H9 (cell line): ENCODE results near the gene EDEM1. TPM values are rescaled to one million over a fixed set of nuclear protein-coding genes. Genes with fewer than 3 reads are reported as not detected.
A peak's percentile ranks its signal among the peaks of the same experiment; 100 is the strongest.

Experiments used
- DNase-seq: peaks from one replicate; pipeline ENCODE4 v3.0.0-alpha.2; 2017
- H2AFZ ChIP-seq: one replicate; pipeline ENCODE4 v1.6.1; 2013; ENCODE audit warnings: mild to moderate bottlenecking, low read length, control low read depth, moderate library complexity
- H2AK5ac ChIP-seq: 2 replicates; pipeline ENCODE4 v1.6.1; 2013; ENCODE audit warnings: low read length, control low read depth, mixed read lengths; ENCODE audit not compliant: insufficient read length
- H2BK120ac ChIP-seq: one replicate; pipeline ENCODE4 v1.6.1; 2013; ENCODE audit warnings: low read depth, mild to moderate bottlenecking, low read length, control low read depth, inconsistent platforms; ENCODE audit not compliant: poor library complexity, severe bottlenecking
- H2BK12ac ChIP-seq: 2 replicates; pipeline ENCODE4 v1.6.1; 2013; ENCODE audit warnings: low read length, control low read depth, mixed read lengths, low read depth; ENCODE audit not compliant: insufficient read length
- H2BK15ac ChIP-seq: 2 replicates; pipeline ENCODE4 v1.6.1; 2013; ENCODE audit warnings: low read depth, low read length, control low read depth
- H2BK20ac ChIP-seq: one replicate; pipeline ENCODE4 v1.6.1; 2013; ENCODE audit warnings: low read depth, mild to moderate bottlenecking, low read length, control low read depth, inconsistent platforms; ENCODE audit not compliant: poor library complexity, severe bottlenecking
- H2BK5ac ChIP-seq: 2 replicates; pipeline ENCODE4 v1.6.1; 2013; ENCODE audit warnings: low read length, control low read depth, mixed read lengths; ENCODE audit not compliant: insufficient read length
- H3K14ac ChIP-seq: 2 replicates; pipeline ENCODE4 v1.6.1; 2013; ENCODE audit warnings: low read length, control low read depth; ENCODE audit not compliant: insufficient read depth
- H3K18ac ChIP-seq: 2 replicates; pipeline ENCODE4 v1.6.1; 2013; ENCODE audit warnings: low read depth, mild to moderate bottlenecking, mixed read lengths, low read length, control low read depth; ENCODE audit not compliant: insufficient read length
- H3K23ac ChIP-seq: 2 replicates; pipeline ENCODE4 v1.6.1; 2013; ENCODE audit warnings: low read length, control low read depth, mixed read lengths, low read depth; ENCODE audit not compliant: insufficient read length
- H3K23me2 ChIP-seq: 2 replicates; pipeline ENCODE4 v1.6.1; 2013; ENCODE audit warnings: low read depth, mild to moderate bottlenecking, mixed read lengths, low read length, control low read depth; ENCODE audit not compliant: insufficient read length, poor library complexity, severe bottlenecking
- H3K27ac ChIP-seq: 2 replicates; pipeline ENCODE4 v1.5.1; 2013; ENCODE audit warnings: low read length, control low read depth, mixed read lengths, low read depth; ENCODE audit not compliant: insufficient read length
- H3K27me3 ChIP-seq: 2 replicates; pipeline ENCODE4 v1.6.1; 2013; ENCODE audit warnings: low read length, control low read depth, inconsistent platforms; ENCODE audit not compliant: insufficient read depth
- H3K4ac ChIP-seq: 2 replicates; pipeline ENCODE4 v1.6.1; 2013; ENCODE audit warnings: low read depth, mild to moderate bottlenecking, control low read depth, inconsistent platforms, low read length, moderate library complexity
- H3K4me1 ChIP-seq: 2 replicates; pipeline ENCODE4 v1.6.1; 2013; ENCODE audit warnings: low read length, control low read depth, inconsistent platforms; ENCODE audit not compliant: insufficient read depth
- H3K4me2 ChIP-seq: 2 replicates; pipeline ENCODE4 v1.6.1; 2013; ENCODE audit warnings: low read length, control low read depth, mixed read lengths; ENCODE audit not compliant: insufficient read length, insufficient read depth
- H3K56ac ChIP-seq: 2 replicates; pipeline ENCODE4 v1.6.1; 2013; ENCODE audit warnings: low read depth, mild to moderate bottlenecking, mixed read lengths, low read length, control low read depth; ENCODE audit not compliant: insufficient read length
- H3K79me1 ChIP-seq: 2 replicates; pipeline ENCODE4 v1.6.1; 2013; ENCODE audit warnings: low read depth, mild to moderate bottlenecking, moderate library complexity, low read length, control low read depth, inconsistent platforms; ENCODE audit not compliant: insufficient read depth, poor library complexity, severe bottlenecking
- H3K79me2 ChIP-seq: 2 replicates; pipeline ENCODE4 v1.6.1; 2013; ENCODE audit warnings: low read length, control low read depth, inconsistent platforms; ENCODE audit not compliant: insufficient read depth
- H3K9ac ChIP-seq: 2 replicates; pipeline ENCODE4 v1.6.1; 2013; ENCODE audit warnings: low read length, control low read depth, mixed read lengths; ENCODE audit not compliant: insufficient read length; ENCODE audit errors: extremely low read depth
- H3K9me3 ChIP-seq: one replicate; pipeline ENCODE4 v1.6.1; 2013; ENCODE audit warnings: low read depth, low read length, inconsistent platforms; ENCODE audit not compliant: control insufficient read depth
- H3T11ph ChIP-seq: one replicate; pipeline ENCODE4 v1.6.1; 2013; ENCODE audit warnings: mild to moderate bottlenecking, low read length, control low read depth, inconsistent platforms
- H4K20me1 ChIP-seq: one replicate; pipeline ENCODE4 v1.6.1; 2013; ENCODE audit not compliant: control insufficient read depth, insufficient read length, insufficient read depth
- H4K5ac ChIP-seq: 2 replicates; pipeline ENCODE4 v1.6.1; 2013; ENCODE audit warnings: low read depth, mild to moderate bottlenecking, mixed read lengths, low read length, control low read depth; ENCODE audit not compliant: insufficient read length
- H4K8ac ChIP-seq: replicated peaks from 2 replicates; pipeline ENCODE4 v1.6.1; 2013; ENCODE audit warnings: low read length, control low read depth, mixed read lengths, low read depth; ENCODE audit not compliant: insufficient read length
- H4K91ac ChIP-seq: 2 replicates; pipeline ENCODE4 v1.6.1; 2013; ENCODE audit warnings: low read depth, mild to moderate bottlenecking, moderate library complexity, mixed read lengths, low read length, control low read depth; ENCODE audit not compliant: insufficient read length
- H3K27ac Mint-ChIP-seq, 3 experiments: 2 replicates in 2 of 3; 3 replicates in 1 of 3; pipeline ENCODE4 v1.8.0; 2020 to 2021; ENCODE audit warnings: mixed read lengths in 3 of 3, mild to moderate bottlenecking in 1 of 3, moderate library complexity in 1 of 3
- H3K27me3 Mint-ChIP-seq: 2 replicates; pipeline ENCODE4 v1.8.0; 2021; ENCODE audit warnings: low read depth, mild to moderate bottlenecking, moderate library complexity, mixed read lengths
- H3K36me3 Mint-ChIP-seq, 3 experiments: 2 replicates in 2 of 3; 3 replicates in 1 of 3; pipeline ENCODE4 v1.8.0; 2020 to 2021; ENCODE audit warnings: low read depth in 3 of 3, mixed read lengths in 3 of 3; ENCODE audit not compliant: insufficient read depth in 1 of 3
- H3K4me1 Mint-ChIP-seq, 2 experiments: 2 replicates each; pipeline ENCODE4 v1.8.0; 2020; ENCODE audit warnings: mixed read lengths in 2 of 2
- H3K4me3 Mint-ChIP-seq, 2 experiments: 2 replicates in 1 of 2; 3 replicates in 1 of 2; pipeline ENCODE4 v1.8.0; 2020 to 2021; ENCODE audit warnings: mild to moderate bottlenecking in 2 of 2, mixed read lengths in 2 of 2, moderate library complexity in 1 of 2
- H3K9me3 Mint-ChIP-seq, 2 experiments: 2 replicates in 1 of 2; 3 replicates in 1 of 2; pipeline ENCODE4 v1.8.0; 2020; ENCODE audit warnings: mild to moderate bottlenecking in 2 of 2, mixed read lengths in 2 of 2, moderate library complexity in 1 of 2
- WGBS: extraction: QIAGEN DNeasy Blood & Tissue Kit; methylation state at CpG from one replicate; pipeline ENCODE4 v1.1.7; 2013; ENCODE audit warnings: missing lambda C conversion rate, low lambda C conversion rate, mixed read lengths; ENCODE audit not compliant: insufficient read length; ENCODE audit errors: extremely low coverage; 5-methylcytosine and 5-hydroxymethylcytosine counted together
- total RNA-seq: library from RNA; stranded (reverse); gene quantifications from 2 replicates; pipeline ENCODE4 v1.2.1, GENCODE V29; 2021
- TF ChIP-seq, protein P1 (sequence below): fragments of 200-600 bp; sonication (generic); conservative IDR thresholded peaks from 3 replicates; pipeline ENCODE4 v1.8.0; 2021; ENCODE audit warnings: antibody characterized with exemption, mild to moderate bottlenecking

EDEM1 gene
- total RNA-seq, 1 experiment from 2014 or later, result 11.7 TPM

DNA sequence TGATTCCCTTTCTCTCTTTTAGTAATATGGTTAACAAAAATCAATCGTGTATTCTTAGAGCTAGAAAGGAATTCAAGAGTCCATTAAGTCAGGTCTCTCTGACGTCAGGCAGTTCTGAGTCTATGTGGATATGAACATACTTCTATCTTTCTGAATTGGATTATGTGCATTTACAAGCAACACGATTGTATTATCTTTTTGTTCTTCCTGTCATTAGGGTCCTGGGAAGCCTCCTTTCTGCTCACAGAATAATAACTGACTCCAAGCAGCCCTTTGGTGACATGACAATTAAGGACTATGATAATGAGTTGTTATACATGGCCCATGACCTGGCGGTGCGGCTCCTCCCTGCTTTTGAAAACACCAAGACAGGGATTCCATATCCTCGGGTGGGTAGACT is 14.0 kb downstream of the EDEM1 start:
- Histone ChIP-seq H2BK15ac (no peak overlapping the region), H4K91ac (no peak overlapping the region), H2AFZ (no peak overlapping the region), H3K27ac (no peak overlapping the region), H3K23me2 (no peaks in the 10 kb centered on the region), H3K14ac (no peak overlapping the region), H3K56ac (no peak overlapping the region), H3K27me3 (no peaks in the 10 kb centered on the region), H3K18ac (no peak overlapping the region), H3K79me2 (no peaks in the 10 kb centered on the region), H3T11ph (no peak overlapping the region), H3K79me1 (no peaks in the 10 kb centered on the region), H4K8ac (no peak overlapping the region), H3K4ac (no peak overlapping the region), H2BK5ac (no peak overlapping the region), H2AK5ac (no peak overlapping the region), H2BK120ac (no peak overlapping the region), H3K9ac (no peak overlapping the region), H2BK12ac (no peak overlapping the region), H3K9me3 (no peaks in the 10 kb centered on the region), H4K5ac (no peak overlapping the region), H2BK20ac (no peak overlapping the region), H3K4me2 (no peak overlapping the region), H3K4me1 (peaks cover 2% of the 10 kb centered on the region; the same call in 1 of the 2 replicates), H3K23ac (no peak overlapping the region), H4K20me1 (no peaks in the 10 kb centered on the region)
- DNase-seq, result no peak
- Mint-ChIP-seq H3K4me3 (no peak overlapping the region), H3K27ac (peak overlapping the region in 1 of 3 experiments; percentile 48; a peak in 1 of 7 replicates), H3K36me3 (peaks cover 52 to 69% (median 64%) of the 10 kb centered on the region in 3 experiments), H3K9me3 (no peaks in the 10 kb centered on the region), H3K4me1 (peaks cover 16 to 22% of the 10 kb centered on the region in 2 experiments), H3K27me3 (no peaks in the 10 kb centered on the region)
- TF ChIP-seq, protein P1, sequence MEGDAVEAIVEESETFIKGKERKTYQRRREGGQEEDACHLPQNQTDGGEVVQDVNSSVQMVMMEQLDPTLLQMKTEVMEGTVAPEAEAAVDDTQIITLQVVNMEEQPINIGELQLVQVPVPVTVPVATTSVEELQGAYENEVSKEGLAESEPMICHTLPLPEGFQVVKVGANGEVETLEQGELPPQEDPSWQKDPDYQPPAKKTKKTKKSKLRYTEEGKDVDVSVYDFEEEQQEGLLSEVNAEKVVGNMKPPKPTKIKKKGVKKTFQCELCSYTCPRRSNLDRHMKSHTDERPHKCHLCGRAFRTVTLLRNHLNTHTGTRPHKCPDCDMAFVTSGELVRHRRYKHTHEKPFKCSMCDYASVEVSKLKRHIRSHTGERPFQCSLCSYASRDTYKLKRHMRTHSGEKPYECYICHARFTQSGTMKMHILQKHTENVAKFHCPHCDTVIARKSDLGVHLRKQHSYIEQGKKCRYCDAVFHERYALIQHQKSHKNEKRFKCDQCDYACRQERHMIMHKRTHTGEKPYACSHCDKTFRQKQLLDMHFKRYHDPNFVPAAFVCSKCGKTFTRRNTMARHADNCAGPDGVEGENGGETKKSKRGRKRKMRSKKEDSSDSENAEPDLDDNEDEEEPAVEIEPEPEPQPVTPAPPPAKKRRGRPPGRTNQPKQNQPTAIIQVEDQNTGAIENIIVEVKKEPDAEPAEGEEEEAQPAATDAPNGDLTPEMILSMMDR, result no peak
- WGBS, result no CpG with 5 or more reads among the region's 6 CpGs
